GM12872 (cell line): ENCODE measurements around the gene ALDH5A1.

Source experiments
- TF ChIP-seq, protein P1 (sequence below): IDR thresholded peaks from 3 replicates; pipeline ENCODE4 v1.5.1; 2011; ENCODE audit warnings: low read depth, mild to moderate bottlenecking, low read length, moderate library complexity; ENCODE audit not compliant: insufficient read depth

ALDH5A1 gene

DNA sequence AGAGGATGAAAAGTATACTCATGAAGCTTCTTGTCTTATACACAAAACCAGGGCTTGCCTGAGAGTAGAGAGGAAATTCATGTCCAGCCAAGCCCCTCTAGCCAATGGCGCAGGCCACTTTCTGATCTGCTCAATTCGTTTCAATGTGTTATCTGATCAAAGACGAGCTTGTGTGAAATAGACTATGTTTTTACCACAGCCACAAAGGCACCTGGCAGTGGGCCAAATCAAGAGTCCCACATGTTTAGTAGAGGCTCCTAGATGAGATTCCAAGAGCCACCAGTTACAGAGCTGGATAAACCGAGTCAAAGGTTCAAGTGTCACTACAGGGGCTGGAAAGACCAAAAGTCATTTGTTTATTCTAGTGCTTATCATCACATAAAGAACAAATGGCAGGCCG lies 40.3 kb upstream of the ALDH5A1 start:
- TF ChIP-seq, protein P1, sequence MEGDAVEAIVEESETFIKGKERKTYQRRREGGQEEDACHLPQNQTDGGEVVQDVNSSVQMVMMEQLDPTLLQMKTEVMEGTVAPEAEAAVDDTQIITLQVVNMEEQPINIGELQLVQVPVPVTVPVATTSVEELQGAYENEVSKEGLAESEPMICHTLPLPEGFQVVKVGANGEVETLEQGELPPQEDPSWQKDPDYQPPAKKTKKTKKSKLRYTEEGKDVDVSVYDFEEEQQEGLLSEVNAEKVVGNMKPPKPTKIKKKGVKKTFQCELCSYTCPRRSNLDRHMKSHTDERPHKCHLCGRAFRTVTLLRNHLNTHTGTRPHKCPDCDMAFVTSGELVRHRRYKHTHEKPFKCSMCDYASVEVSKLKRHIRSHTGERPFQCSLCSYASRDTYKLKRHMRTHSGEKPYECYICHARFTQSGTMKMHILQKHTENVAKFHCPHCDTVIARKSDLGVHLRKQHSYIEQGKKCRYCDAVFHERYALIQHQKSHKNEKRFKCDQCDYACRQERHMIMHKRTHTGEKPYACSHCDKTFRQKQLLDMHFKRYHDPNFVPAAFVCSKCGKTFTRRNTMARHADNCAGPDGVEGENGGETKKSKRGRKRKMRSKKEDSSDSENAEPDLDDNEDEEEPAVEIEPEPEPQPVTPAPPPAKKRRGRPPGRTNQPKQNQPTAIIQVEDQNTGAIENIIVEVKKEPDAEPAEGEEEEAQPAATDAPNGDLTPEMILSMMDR, result no peak

DNA sequence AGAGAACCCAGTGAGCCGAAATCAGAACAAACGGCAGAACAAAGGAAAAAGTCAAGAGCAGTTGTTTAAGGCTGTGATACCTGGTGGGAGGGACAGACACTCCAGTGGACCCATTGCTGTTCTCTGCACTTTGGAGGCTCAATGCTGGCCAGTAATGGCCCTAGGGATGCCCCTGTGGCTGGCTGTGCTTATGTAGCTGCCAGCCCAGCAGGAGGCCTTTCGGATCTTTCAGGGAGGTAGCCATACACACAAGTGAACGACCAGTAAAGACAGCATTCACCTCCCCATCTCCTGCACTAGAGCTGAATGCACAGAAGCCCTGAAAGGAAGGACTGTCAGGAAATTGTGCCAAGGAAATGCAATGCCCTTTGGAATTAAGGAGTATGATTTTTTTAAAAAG lies 39.7 kb upstream of the ALDH5A1 start:
- TF ChIP-seq, protein P1, result no peak

DNA sequence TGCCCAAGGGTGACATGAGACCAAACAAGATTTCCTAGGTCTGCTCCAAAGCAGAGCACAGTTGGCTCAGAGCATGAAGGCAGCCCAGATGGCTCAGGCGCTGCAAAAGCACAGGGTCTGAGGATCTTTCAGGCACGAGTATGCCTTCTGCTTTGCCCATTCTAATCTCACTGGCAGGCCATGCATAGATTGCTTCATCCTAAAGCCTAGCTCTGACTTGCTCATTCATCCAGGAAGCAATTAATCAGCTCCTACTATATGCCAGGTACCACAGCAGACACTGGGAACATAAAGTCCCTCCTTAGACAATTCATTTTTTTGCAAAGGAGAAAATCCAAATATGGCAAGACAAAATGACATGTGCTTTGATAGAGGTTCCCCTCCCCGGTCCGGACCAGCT lies 36.6 kb upstream of the ALDH5A1 start:
- TF ChIP-seq, protein P1, result no peak

DNA sequence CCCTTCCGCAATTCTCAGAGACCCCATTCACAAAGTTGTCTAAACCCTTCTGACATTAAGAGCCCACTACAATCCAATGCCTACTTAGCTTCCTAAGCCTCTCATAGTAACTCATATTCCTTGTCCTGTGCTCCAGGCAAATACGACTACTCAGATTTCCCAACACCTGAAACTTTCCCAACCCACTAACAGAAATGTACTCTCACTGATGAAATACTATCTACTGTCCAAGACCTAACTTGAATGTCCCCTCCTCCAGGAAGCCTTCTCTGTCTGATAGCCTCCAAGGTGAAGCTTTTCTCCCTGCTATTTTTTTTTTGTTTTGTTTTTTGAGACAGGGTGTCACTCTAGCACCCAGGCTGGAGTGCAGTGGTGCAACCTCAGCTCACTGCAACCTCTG lies 35.8 kb upstream of the ALDH5A1 start:
- TF ChIP-seq, protein P1, result no peak

DNA sequence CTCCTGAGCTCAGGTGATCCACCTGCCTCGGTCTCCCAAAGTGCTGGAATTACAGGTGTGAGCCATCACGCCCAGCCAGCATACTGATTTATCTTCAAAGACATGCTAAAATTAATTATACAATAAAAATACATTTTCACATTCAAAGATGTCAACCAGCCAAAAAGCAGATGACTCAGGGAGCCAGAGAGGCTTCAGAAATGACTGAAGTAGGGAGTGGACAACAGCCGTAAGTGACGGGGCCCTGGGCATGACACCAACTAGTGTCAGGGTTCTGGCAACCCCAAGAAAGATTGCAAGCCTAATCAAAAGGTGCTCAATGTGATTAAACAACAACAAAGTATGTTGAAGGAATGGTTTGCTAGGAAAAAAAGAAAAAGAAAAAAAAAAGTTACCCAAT lies 33.8 kb upstream of the ALDH5A1 start:
- TF ChIP-seq, protein P1, result no peak

DNA sequence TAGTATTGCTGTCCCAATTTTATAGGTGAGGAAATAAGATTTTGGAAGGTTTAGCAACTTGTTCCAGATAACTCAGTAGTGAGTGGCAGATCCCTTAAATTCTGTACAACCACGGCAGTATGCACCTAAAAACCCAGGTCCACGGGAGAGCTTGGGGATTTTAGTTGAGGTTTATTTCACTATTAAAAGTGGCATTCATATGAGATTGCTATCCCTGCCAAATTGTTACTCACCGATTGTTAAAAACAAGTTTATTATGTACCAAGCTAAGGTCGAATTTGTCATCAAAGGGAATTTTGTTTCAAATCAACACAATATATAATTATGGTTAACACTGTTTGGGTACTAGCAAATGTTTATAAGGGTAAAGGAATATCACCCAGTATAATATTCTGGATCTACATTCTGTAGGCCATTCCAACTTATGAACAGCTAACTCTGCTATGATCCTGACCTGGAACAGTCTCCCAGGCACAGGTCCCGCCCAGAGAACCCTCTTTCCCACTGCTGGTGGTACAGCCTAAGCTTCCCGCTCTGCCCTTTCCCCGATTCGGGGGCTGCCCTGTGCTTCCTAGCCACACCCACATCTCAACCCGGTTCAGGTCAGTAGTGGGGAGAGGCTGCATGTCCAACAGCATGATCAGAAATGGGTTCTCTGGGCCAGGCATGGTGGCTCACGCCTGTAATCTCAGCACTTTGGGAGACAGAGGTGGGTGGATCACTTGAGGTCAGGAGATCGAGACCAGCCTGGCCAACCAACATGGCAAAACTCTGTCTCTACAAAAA lies 30.3 kb upstream of the ALDH5A1 start:
- TF ChIP-seq, protein P1, result no peak

DNA sequence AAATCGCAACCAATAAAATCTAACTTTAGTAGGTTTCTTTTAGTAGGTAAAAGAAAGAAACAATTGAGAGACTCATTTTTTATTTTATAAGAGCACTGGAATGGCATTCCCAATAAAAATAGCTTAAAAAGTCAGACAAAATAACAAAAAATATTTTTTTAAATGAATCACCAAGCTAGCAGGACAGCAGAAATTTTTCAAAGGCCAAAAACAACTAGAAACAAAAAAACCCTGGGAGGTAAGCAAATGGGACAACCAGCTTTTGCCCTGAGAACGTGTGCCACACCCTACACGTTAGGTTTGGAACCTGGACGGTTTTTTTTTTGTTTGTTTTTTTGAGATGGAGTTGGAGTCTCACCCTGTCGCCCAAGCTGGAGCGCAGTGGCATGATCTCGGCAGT lies 25.0 kb upstream of the ALDH5A1 start:
- TF ChIP-seq, protein P1, result no peak
